MCF 10A (cell line): Measurements from ENCODE around the gene COBL. TPM values are rescaled to one million over a fixed set of nuclear protein-coding genes. Genes with fewer than 3 reads are reported as not detected.

Experiments used
- BruUV-seq: library from RNA; stranded (reverse); fragments of 400-500 nt; replicated peaks from 2 replicates; lab custom pipeline; 2021; lab: Mats Ljungman, UMichigan
- CTCF ChIA-PET: fragments of 300-600 bp; sonication (Branson Sonifier 250); formaldehyde crosslinking; extraction: SDS; loops from one replicate; lab custom pipeline; 2021; ENCODE audit warnings: antibody characterized with exemption, inconsistent platforms; lab: Yijun Ruan, JAX
- POLR2A ChIA-PET: fragments of 300-600, 350-650 bp; sonication (Branson Sonifier 250); formaldehyde crosslinking; extraction: SDS; loops from one replicate; lab custom pipeline; 2020; ENCODE audit warnings: antibody characterized with exemption, inconsistent platforms; lab: Yijun Ruan, JAX
- DNase-seq: peaks from one replicate; pipeline ENCODE4 v3.0.0-alpha.2; 2018; ENCODE audit not compliant: unreplicated experiment
- H3K27ac Mint-ChIP-seq: one replicate; pipeline ENCODE4 v1.8.0; 2022; ENCODE audit warnings: mild to moderate bottlenecking, low read depth, mixed read lengths; ENCODE audit not compliant: unreplicated experiment
- H3K27me3 Mint-ChIP-seq: one replicate; pipeline ENCODE4 v1.8.0; 2022; ENCODE audit warnings: mixed read lengths; ENCODE audit not compliant: insufficient read depth, unreplicated experiment
- H3K36me3 Mint-ChIP-seq: one replicate; pipeline ENCODE4 v1.8.0; 2022; ENCODE audit warnings: mild to moderate bottlenecking, moderate library complexity, mixed read lengths; ENCODE audit not compliant: insufficient read depth, unreplicated experiment
- H3K4me1 Mint-ChIP-seq: one replicate; pipeline ENCODE4 v1.8.0; 2022; ENCODE audit warnings: mixed read lengths; ENCODE audit not compliant: insufficient read depth, unreplicated experiment
- H3K4me3 Mint-ChIP-seq: one replicate; pipeline ENCODE4 v1.8.0; 2022; ENCODE audit warnings: mild to moderate bottlenecking, moderate library complexity, mixed read lengths; ENCODE audit not compliant: unreplicated experiment
- H3K9me3 Mint-ChIP-seq: one replicate; pipeline ENCODE4 v1.8.0; 2022; ENCODE audit warnings: mixed read lengths; ENCODE audit not compliant: unreplicated experiment
- intact Hi-C: fragments of 100-400 bp; cut with micrococcal nuclease; formaldehyde crosslinking; loops from 2 replicates; pipeline ENCODE4 v1.14.1; 2022
- total RNA-seq: library from RNA; stranded (reverse); gene quantifications from 2 replicates; pipeline ENCODE4 v1.2.3, GENCODE V29; 2022
- TF ChIP-seq, protein P1 (sequence below): fragments of 200-600 bp; IDR thresholded peaks from one replicate; pipeline ENCODE4 v1.8.0; 2022; ENCODE audit warnings: antibody characterized with exemption, mild to moderate bottlenecking; ENCODE audit not compliant: unreplicated experiment

COBL gene
- total RNA-seq, 1 experiment from 2014 or later, result 12.3 TPM

DNA sequence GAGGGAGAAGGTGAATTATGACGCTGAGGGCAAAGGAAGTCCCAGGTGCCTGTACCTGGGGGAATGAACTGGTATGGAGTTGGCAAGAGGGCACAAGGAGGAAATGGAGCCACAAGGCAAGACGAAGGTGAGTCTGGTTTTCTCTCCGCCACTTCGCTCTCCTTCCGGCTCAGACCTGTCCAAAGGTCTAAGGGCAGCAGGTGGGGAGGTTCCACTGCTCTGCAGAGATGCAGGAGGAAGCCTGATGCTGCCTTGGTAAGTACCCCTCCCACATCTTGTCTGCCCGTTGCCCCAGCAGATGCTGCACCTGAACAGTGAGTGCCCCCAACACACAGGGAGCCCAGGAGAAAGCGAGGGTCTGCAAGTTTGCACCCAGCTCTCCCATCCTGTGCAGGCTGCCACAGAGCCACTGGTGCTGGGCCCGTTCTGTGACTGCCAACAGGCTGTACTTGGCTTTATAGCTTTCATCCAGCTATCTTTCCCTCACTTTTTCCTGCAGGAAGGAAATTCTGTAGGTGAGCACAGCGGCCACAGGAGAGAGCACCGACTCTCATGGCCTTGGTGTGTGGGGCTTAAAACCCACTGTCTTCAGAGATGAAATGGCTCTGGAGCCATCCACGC is 235.2 kb downstream of the COBL start:
- TF ChIP-seq, protein P1, sequence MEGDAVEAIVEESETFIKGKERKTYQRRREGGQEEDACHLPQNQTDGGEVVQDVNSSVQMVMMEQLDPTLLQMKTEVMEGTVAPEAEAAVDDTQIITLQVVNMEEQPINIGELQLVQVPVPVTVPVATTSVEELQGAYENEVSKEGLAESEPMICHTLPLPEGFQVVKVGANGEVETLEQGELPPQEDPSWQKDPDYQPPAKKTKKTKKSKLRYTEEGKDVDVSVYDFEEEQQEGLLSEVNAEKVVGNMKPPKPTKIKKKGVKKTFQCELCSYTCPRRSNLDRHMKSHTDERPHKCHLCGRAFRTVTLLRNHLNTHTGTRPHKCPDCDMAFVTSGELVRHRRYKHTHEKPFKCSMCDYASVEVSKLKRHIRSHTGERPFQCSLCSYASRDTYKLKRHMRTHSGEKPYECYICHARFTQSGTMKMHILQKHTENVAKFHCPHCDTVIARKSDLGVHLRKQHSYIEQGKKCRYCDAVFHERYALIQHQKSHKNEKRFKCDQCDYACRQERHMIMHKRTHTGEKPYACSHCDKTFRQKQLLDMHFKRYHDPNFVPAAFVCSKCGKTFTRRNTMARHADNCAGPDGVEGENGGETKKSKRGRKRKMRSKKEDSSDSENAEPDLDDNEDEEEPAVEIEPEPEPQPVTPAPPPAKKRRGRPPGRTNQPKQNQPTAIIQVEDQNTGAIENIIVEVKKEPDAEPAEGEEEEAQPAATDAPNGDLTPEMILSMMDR, result no peak
- BruUV-seq, result no TSS peak
- no peak overlapping the region for H3K4me3 Mint-ChIP-seq
- CTCF ChIA-PET, result interaction anchor here (0.6 to 1.1 kb wide), 2 partner anchors 14 to 70 kb away, joined by 3 to 4 read pairs; no protein-coding TSS in a partner anchor
- H3K27me3 Mint-ChIP-seq, result no peaks in the 10 kb centered on the region
- no peaks in the 10 kb centered on the region for H3K4me1 Mint-ChIP-seq
- H3K36me3 Mint-ChIP-seq, result no peaks in the 10 kb centered on the region
- POLR2A ChIA-PET, result no interaction called here
- intact Hi-C loops, result no loop called here
- no peak for DNase-seq
- no peak overlapping the region for H3K27ac Mint-ChIP-seq
- no peaks in the 10 kb centered on the region for H3K9me3 Mint-ChIP-seq

DNA sequence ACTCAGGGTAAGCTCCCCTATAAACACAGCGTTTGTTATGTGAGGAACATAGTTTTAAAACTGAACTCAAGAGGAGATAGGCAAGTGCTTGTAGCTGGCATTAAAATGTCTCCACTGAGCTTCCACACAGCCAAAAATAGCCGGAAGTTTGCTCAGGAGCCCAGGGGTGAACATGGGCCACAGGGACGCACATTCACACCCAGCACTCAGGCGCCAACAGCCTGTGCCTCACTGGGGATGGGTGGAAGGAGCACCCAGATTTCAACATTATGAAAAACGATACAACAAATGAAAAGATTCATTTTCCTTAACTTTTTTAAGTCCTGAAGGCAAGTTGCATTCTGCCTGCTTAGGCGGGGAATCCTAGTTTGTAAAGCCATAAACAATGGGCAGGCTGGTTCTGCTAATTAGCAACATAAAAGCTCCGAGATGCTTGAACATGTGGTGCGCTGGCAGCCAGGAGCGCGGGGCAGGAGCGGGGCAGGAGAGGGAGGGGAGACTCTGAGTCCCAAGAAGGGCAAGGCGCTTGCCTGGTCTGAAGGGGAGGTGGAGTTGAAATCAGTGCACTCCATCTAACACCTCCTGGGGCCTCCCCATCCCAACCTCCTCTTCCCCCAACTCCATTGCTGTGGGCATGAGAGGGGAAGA is 235.9 kb downstream of the COBL start:
- ChIA-PET CTCF (interaction anchor here (2.2 kb wide), 1 partner anchor 82 kb away, joined by 10 read pairs; no protein-coding TSS in a partner anchor), POLR2A (interaction anchor here (0.8 kb wide), 1 partner anchor 10 kb away, joined by 3 read pairs; no protein-coding TSS in a partner anchor)
- H3K27me3 Mint-ChIP-seq, result no peaks in the 10 kb centered on the region
- no peak overlapping the region for H3K4me3 Mint-ChIP-seq
- H3K36me3 Mint-ChIP-seq, result no peaks in the 10 kb centered on the region
- intact Hi-C loops, result no loop called here
- no peak overlapping the region for H3K27ac Mint-ChIP-seq
- BruUV-seq, result no TSS peak
- no peaks in the 10 kb centered on the region for H3K9me3 Mint-ChIP-seq
- H3K4me1 Mint-ChIP-seq, result no peaks in the 10 kb centered on the region
- no peak for DNase-seq
- TF ChIP-seq, protein P1, result no peak

DNA sequence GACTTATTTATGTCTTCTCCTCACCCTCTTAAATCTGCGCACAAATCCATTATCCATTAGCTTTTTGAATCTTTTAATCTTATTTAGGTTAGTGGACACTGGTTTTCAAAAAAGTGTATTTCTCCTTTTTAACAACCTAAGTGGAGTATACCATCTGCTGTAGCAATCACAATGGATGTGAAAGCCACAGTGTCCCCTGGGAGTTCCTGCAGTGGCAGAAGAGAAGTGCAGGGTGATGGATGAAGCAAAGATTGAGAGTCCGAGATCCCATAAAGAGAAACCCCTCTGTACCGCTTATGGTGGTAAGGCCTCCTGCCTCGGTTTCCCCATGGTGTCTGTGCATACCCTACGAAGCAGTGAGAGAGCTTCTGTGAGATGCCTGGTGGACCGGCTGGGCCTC is 236.4 kb downstream of the COBL start:
- TF ChIP-seq, protein P1, result no peak
- H3K27me3 Mint-ChIP-seq, result no peaks in the 10 kb centered on the region
- POLR2A ChIA-PET, result interaction anchor here (0.8 kb wide), 1 partner anchor 11 kb away, joined by 3 read pairs; no protein-coding TSS in a partner anchor
- H3K9me3 Mint-ChIP-seq, result no peaks in the 10 kb centered on the region
- no peak overlapping the region for H3K27ac Mint-ChIP-seq
- CTCF ChIA-PET, result interaction anchor here (2.2 kb wide), 1 partner anchor 82 kb away, joined by 10 read pairs; no protein-coding TSS in a partner anchor
- no TSS peak for BruUV-seq
- H3K36me3 Mint-ChIP-seq, result no peaks in the 10 kb centered on the region
- H3K4me3 Mint-ChIP-seq, result no peak overlapping the region
- intact Hi-C loops, result no loop called here
- no peaks in the 10 kb centered on the region for H3K4me1 Mint-ChIP-seq
- DNase-seq, result no peak

DNA sequence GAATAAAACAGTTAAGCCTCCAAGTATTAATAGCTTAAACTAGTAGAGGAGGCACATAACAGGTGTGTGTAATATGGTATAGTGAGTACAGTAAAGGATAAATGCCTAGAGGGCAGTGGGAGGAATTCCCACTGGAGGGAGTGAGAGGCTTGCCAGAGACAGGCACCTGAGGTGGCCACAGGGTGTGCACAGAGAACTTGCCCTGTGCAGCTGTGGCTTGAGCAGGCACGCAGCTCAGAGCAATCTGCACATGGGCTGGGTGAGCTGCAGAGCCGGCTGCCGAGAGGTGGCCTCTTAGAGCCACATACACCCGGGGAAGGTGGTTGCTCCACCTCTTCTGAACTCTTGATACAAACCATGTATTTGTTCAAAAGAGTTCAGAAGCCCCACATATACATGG is 237.1 kb downstream of the COBL start:
- POLR2A ChIA-PET, result interaction anchor here (0.6 kb wide), 1 partner anchor 60 kb away, joined by 3 read pairs; no protein-coding TSS in a partner anchor

More for the DNA sequence above, 237.1 kb downstream of the COBL start:
- H3K4me3 Mint-ChIP-seq, result no peak overlapping the region
- H3K4me1 Mint-ChIP-seq, result no peaks in the 10 kb centered on the region
- BruUV-seq, result no TSS peak
- TF ChIP-seq, protein P1, result no peak
- H3K36me3 Mint-ChIP-seq, result no peaks in the 10 kb centered on the region
- H3K27ac Mint-ChIP-seq, result no peak overlapping the region
- CTCF ChIA-PET, result interaction anchor here (0.6 to 2.2 kb wide), 6 partner anchors 10 to 480 kb away, joined by 3 to 10 read pairs (median 3); no protein-coding TSS in a partner anchor
- DNase-seq, result peak; percentile 8
- H3K9me3 Mint-ChIP-seq, result no peaks in the 10 kb centered on the region
- intact Hi-C loops, result no loop called here
- no peaks in the 10 kb centered on the region for H3K27me3 Mint-ChIP-seq
